OCI-LY1 (cell line): ENCODE measurements around the gene UIMC1.

ENCODE experiments used
- EZH2 ChIP-seq: fragments of 200-600 bp; sonication (generic), shearing (Covaris generic); IDR thresholded peaks from 2 replicates; pipeline ENCODE4 v1.8.0; 2017; ENCODE audit warnings: borderline replicate concordance, mixed run types, mild to moderate bottlenecking, antibody characterized with exemption, low read length, moderate library complexity, mixed read lengths
- TF ChIP-seq, protein P1 (sequence below): fragments of 200-600 bp; sonication (generic), shearing (Covaris generic); IDR thresholded peaks from 2 replicates; pipeline ENCODE4 v1.5.1; 2017; ENCODE audit warnings: mild to moderate bottlenecking, antibody characterized with exemption, low read length, moderate library complexity, mixed read lengths

DNA sequence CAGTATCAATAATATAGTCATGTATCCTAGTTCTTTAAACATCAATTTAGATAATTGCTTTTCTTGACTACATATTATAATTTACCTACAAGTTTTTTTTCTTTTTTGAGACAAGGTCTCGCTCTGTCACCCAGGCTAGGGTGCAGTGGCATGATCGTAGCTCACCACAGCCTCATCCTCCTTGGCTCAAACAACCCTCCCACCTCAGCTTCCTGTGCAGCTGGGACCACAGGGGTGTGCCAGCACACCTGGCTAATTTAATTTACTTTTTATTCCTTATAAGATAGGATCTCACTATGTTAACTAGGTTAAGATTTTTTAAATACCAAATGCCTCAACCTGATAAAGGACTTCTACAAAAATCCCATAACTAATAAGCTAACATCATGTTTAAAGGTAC is 21.1 kb downstream of the UIMC1 start:
- TF ChIP-seq, protein P1, sequence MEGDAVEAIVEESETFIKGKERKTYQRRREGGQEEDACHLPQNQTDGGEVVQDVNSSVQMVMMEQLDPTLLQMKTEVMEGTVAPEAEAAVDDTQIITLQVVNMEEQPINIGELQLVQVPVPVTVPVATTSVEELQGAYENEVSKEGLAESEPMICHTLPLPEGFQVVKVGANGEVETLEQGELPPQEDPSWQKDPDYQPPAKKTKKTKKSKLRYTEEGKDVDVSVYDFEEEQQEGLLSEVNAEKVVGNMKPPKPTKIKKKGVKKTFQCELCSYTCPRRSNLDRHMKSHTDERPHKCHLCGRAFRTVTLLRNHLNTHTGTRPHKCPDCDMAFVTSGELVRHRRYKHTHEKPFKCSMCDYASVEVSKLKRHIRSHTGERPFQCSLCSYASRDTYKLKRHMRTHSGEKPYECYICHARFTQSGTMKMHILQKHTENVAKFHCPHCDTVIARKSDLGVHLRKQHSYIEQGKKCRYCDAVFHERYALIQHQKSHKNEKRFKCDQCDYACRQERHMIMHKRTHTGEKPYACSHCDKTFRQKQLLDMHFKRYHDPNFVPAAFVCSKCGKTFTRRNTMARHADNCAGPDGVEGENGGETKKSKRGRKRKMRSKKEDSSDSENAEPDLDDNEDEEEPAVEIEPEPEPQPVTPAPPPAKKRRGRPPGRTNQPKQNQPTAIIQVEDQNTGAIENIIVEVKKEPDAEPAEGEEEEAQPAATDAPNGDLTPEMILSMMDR: no peak
- no peak for TF ChIP-seq EZH2
